Stimulated activated memory B cell treated with anti-CD40 and anti-IgM and Interleukin-4, amounts not matched to agents 10 μg/mL and 1 μg/mL and 100 μg/mL, for 72 hours (primary cell): ENCODE measurements around the gene ANKRD10.

Source experiments
- ATAC-seq: fragments of 150-1000 bp; cut with Tn5 transposase; 2 replicates; pipeline ENCODE4 v1.10.0; 2021
- H3K27ac Mint-ChIP-seq: one replicate; pipeline ENCODE4 v1.8.0; 2022; ENCODE audit warnings: mild to moderate bottlenecking, mixed read lengths
- H3K27me3 Mint-ChIP-seq: one replicate; pipeline ENCODE4 v1.8.0; 2022; ENCODE audit warnings: mixed read lengths
- H3K36me3 Mint-ChIP-seq: one replicate; pipeline ENCODE4 v1.8.0; 2022; ENCODE audit warnings: mixed read lengths
- H3K4me1 Mint-ChIP-seq: one replicate; pipeline ENCODE4 v1.8.0; 2022; ENCODE audit warnings: mixed read lengths
- H3K4me3 Mint-ChIP-seq: one replicate; pipeline ENCODE4 v1.8.0; 2022; ENCODE audit warnings: mild to moderate bottlenecking, moderate library complexity, mixed read lengths
- H3K9me3 Mint-ChIP-seq: one replicate; pipeline ENCODE4 v1.8.0; 2022; ENCODE audit warnings: mixed read lengths

The ANKRD10 gene

DNA sequence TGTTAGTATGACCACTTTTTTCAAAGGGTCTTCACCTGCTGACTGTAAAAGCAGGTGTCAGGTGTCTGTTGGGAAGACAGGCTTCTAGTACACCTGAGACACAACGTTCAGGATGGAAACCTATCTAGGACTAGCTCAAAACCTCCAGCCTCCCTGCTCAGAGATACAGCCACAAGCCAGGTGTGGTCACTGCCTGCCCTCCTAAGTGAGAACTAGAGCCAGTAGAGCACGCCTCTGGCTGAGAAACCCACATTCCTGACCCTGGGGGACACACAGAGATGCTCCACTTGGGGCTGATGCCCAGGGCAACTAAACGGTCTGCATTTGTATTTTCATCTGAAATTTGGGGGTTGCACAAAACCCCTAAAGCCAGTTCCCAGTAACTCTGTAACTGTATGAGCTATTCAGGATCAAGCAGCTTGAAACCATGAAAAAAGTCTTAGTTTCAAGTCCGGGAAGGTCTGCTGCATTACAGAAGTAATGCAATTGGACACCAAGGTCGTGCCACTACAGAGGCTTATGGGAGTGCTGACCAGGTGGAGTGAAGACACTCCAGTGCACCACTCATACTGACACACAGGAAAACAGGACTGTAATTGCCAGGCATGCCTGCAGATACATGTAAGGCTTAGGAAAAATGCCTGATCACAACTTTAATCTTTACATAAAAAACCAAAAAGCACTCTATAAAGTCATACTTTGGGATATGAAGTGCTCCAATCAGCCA is 27.8 kb downstream of the ANKRD10 start:
- H3K36me3 Mint-ChIP-seq = peaks cover under 1% of the 10 kb centered on the region
- no peak overlapping the region for H3K4me3 Mint-ChIP-seq
- ATAC-seq = no peak
- H3K4me1 Mint-ChIP-seq = peaks cover 10% of the 10 kb centered on the region
- no peaks in the 10 kb centered on the region for H3K27me3 Mint-ChIP-seq
- no peak overlapping the region for H3K27ac Mint-ChIP-seq
- no peaks in the 10 kb centered on the region for H3K9me3 Mint-ChIP-seq

DNA sequence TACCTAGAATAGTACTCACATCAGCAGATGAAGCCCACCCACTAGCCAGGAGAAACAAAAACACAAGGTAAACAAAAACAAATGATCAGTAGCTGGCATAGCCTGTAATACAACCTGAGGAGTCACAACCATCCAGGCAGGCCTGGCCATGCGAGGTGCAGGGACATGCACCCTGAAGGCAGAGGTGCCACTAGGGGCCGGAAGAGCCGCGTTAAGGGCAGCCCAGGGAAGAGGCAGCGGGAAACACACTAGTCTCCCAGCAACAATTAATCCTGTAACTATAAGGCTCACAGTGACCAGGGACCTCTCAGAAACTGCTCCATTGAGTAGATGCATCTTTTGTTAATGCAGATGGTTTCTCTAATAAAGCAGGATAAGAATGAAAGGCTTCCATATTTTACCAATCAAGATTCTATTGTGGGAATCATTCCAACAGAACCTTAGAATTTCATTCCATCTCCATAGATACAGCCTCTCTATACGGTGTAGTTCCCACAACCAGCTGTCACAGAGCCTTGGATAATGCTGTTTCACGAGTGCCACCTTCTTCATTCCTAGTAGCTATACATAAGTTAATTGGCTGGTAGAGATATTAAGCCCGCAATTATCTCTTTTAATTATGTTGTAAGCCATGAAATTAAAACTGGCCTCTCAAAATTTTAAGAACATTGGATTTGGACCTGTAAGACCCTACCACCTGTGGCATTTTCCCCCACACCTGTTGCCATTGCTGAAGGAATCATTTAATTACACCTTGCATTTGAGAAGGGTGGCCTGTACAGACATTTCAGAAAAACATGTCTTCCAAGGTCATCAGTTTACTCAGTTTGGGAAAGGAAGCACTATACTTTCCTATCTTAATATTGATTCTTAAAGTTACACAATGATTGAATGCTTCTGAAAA is 28.7 kb downstream of the ANKRD10 start:
- Mint-ChIP-seq H3K27me3 (no peaks in the 10 kb centered on the region), H3K27ac (no peak overlapping the region), H3K9me3 (no peaks in the 10 kb centered on the region), H3K4me1 (peaks cover 10% of the 10 kb centered on the region), H3K36me3 (peaks cover 5% of the 10 kb centered on the region), H3K4me3 (no peak overlapping the region)
- ATAC-seq = no peak

DNA sequence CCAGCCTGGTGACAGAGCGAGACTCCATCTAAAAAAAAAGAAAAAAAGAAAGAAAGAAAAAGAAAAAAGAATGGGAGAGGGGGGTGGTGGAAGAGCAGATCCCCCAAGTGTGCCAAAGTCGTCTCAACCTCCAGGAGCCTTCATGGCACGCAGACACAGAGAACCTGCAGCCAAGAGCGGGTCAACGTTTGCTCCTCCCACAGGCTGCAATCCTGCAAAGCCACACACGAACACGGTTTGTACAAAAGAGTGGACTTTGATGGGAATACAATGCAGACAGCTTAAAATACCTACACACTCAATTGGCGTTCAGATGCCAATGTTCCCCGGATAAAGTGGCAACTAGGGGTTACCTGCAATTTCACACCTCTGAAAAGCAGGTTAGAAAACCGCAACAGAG is 29.4 kb downstream of the ANKRD10 start:
- no peak overlapping the region for H3K4me3 Mint-ChIP-seq
- no peak overlapping the region for H3K27ac Mint-ChIP-seq
- peaks cover 5% of the 10 kb centered on the region for H3K36me3 Mint-ChIP-seq
- H3K9me3 Mint-ChIP-seq = no peaks in the 10 kb centered on the region
- ATAC-seq = no peak
- H3K4me1 Mint-ChIP-seq = peaks cover 10% of the 10 kb centered on the region
- no peaks in the 10 kb centered on the region for H3K27me3 Mint-ChIP-seq

DNA sequence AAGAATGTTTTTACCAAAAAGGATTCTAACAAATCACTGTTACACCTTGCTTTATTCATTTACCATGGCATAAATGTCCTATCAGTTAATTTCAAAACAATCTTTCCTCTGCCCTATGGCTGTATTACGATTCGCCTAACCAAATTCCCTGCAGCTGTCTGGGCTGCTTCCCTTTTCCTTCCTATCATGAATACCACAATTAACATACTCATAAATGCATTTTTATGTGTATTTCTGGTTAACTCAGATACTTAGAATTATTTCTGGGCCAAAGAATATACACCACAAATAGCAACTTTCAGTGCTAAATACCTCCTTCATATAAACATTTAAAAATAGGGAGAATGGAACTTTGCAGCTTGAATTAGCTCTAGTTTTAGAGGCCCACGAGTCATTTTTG is 30.4 kb downstream of the ANKRD10 start:
- peaks cover 10% of the 10 kb centered on the region for H3K4me1 Mint-ChIP-seq
- H3K27me3 Mint-ChIP-seq = no peaks in the 10 kb centered on the region
- H3K27ac Mint-ChIP-seq = no peak overlapping the region
- ATAC-seq = no peak
- no peak overlapping the region for H3K4me3 Mint-ChIP-seq
- H3K36me3 Mint-ChIP-seq = peaks cover 10% of the 10 kb centered on the region
- H3K9me3 Mint-ChIP-seq = no peaks in the 10 kb centered on the region

DNA sequence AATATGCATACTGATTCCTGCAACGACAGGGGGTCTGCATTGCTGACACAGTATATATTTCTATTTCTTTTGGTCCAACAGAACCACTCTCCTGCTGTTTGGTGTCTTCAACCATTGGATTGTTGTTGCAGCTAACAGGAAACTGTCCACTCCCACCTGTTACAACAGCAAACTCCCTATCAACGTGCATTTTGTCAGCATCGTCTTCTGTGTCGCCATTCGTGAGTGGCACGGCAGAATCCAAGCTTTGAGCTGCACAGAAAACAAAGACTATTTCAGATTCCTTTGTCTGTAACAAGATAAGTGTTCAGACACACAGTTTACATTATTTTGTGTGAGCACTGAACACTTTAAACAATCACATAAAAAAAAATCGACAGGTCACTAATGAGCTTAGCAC is 31.3 kb downstream of the ANKRD10 start:
- Mint-ChIP-seq H3K9me3 (no peaks in the 10 kb centered on the region), H3K27me3 (no peaks in the 10 kb centered on the region), H3K27ac (no peak overlapping the region), H3K4me1 (peaks cover 10% of the 10 kb centered on the region), H3K36me3 (peaks cover 10% of the 10 kb centered on the region), H3K4me3 (no peak overlapping the region)
- no peak for ATAC-seq

DNA sequence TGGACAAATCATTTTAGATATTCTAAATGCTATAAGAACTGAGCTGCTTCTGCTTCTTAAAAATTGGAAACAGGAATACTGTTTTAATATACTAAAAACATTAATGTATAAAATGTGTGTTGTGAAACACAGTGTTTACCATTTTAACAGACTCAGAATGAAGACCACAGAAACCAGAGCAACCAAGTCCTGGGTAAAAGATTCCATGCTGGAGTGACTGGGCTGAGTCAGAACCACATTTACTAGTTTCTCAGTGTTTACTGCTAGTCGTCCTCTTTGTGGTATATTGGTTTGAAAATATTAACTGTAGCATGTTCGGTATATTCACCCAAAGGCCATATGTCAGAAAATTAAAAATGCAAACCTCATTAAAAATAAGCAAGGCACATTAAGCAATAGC is 31.9 kb downstream of the ANKRD10 start:
- no peak overlapping the region for H3K27ac Mint-ChIP-seq
- no peak for ATAC-seq

DNA sequence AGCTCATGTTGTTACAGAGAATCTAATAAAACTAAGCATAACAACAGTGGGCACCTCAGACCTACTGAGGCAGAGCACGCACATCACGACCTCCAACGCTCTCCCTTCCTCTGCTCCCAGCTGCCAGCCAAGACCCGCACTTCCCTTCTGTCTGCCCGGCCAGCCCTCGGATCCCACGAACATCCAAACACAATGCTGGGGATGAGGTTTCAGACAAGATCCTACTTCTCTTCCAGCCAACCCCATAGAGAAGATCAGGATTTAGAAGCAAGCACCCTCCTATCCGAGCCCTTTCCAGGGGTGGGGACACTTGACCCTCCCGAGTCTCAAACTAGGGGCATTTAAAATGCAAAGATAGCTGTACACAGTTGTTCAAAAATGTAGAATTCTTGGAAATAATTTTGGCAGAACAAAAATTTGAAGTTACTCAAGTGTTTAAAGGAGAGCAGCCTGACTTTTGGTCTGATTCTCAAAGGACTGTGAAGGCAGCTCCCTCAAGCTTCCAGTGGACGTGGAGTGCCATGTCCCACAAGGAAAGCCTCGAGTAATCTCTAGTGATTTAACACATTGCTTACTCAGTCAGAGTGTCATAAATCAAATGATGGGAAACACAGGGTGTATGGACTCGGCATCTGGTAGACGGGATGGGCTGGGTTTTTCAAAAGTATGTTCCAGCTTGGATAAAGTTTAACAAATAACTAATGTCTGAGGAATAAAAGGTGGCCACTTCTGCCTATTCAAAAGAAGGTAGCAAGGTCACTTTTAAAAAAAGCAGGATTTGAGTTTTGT is 32.8 kb downstream of the ANKRD10 start:
- Mint-ChIP-seq H3K27ac (no peak overlapping the region), H3K4me3 (no peak overlapping the region), H3K9me3 (no peaks in the 10 kb centered on the region), H3K4me1 (peaks cover 10% of the 10 kb centered on the region), H3K36me3 (peaks cover 10% of the 10 kb centered on the region), H3K27me3 (no peaks in the 10 kb centered on the region)
- no peak for ATAC-seq

More for the DNA sequence above, 31.9 kb downstream of the ANKRD10 start:
- peaks cover 10% of the 10 kb centered on the region for H3K36me3 Mint-ChIP-seq
- no peak overlapping the region for H3K4me3 Mint-ChIP-seq
- no peaks in the 10 kb centered on the region for H3K27me3 Mint-ChIP-seq
- no peaks in the 10 kb centered on the region for H3K9me3 Mint-ChIP-seq
- H3K4me1 Mint-ChIP-seq = peaks cover 10% of the 10 kb centered on the region

DNA sequence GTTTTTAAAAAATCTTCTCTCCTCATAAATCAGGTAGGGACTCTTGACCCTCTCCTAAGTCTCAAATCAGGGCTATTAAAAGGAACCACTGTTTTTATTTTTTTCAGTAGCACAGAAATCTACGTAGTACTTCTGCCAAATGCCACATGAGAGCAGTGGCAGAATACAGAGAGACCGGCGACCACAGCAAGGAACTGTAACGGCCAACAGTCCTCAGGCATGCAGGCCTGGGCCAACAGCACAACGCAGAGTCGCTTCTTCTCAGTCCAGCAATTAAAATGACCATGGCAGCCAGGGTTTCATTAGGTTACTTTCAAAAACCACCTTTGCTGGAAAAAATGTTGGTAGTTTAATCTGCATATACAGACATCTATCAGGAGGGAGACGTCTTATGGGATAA is 34.2 kb downstream of the ANKRD10 start:
- Mint-ChIP-seq H3K36me3 (peaks cover 10% of the 10 kb centered on the region), H3K27me3 (no peaks in the 10 kb centered on the region), H3K4me1 (peaks cover 7% of the 10 kb centered on the region), H3K4me3 (no peak overlapping the region), H3K9me3 (no peaks in the 10 kb centered on the region), H3K27ac (no peak overlapping the region)
- no peak for ATAC-seq

DNA sequence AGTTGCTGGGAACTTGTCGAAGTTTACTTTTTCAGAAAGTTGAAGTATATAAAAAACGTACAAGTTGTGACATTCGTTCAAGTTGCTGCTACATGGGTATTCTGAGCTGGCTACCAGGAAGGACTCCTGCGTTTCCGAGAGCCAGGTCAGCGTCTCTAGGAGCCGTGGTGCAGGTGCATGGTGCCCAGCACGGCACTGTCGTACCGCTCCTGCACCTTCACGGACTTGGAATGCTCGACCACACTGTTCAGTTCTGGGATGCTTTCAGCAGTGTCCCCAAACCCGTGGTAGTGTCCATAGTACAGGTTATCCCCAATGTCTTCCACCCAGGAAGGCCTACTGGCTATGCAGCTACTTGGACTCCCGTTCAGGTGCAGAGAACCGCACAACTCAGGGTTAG is 35.4 kb downstream of the ANKRD10 start:
- Mint-ChIP-seq H3K4me3 (no peak overlapping the region), H3K27me3 (no peaks in the 10 kb centered on the region), H3K4me1 (no peaks in the 10 kb centered on the region), H3K36me3 (peaks cover 10% of the 10 kb centered on the region), H3K27ac (no peak overlapping the region), H3K9me3 (no peaks in the 10 kb centered on the region)
- no peak for ATAC-seq

DNA sequence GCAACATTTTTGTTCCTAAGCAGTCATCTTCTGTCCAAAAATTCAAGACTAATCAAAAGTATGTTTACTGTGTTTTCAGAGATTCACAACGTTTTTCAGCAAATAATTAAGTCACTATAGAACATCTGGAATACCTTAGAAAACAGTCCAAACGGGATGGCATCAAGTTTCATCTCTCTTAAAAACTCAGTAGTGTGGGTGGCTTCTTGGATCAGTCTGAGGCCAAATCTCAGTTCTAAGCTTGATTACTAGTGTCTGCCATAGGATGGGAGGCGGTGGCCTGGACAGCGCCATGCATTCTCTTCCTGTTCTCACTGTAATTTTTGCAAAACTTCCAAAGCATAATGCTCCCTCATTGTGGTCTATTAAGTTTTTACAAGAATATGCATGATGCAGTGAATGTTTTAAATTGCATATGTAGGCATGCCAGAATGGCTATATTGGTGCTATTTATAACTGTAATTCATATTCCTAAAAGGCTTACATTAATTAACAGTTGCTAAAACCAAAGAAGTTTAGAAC is 37.1 kb downstream of the ANKRD10 start:
- Mint-ChIP-seq H3K27me3 (no peaks in the 10 kb centered on the region), H3K36me3 (peaks cover 10% of the 10 kb centered on the region), H3K9me3 (no peaks in the 10 kb centered on the region), H3K4me3 (no peak overlapping the region), H3K27ac (no peak overlapping the region), H3K4me1 (no peaks in the 10 kb centered on the region)
- no peak for ATAC-seq

DNA sequence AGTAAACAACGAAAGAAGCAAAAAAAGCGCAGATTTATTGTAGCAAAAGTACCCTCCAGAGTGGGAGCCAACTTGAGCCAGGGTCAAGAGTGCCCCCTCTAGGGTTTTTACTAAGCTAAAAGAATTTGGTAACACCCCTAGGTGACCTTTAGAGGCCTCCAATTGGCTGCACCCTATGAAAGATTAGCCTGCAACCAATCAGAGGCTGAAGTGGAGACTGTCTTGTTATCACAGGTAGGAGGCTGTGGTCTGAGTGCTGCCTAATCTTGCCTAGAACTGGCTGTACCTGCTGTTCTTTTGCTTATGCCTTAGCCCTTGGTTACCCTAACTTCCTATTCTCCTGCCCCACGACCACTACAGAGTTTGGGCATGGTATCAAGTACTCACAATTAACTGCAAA is 38.3 kb downstream of the ANKRD10 start:
- no peak overlapping the region for H3K27ac Mint-ChIP-seq
- no peak for ATAC-seq

DNA sequence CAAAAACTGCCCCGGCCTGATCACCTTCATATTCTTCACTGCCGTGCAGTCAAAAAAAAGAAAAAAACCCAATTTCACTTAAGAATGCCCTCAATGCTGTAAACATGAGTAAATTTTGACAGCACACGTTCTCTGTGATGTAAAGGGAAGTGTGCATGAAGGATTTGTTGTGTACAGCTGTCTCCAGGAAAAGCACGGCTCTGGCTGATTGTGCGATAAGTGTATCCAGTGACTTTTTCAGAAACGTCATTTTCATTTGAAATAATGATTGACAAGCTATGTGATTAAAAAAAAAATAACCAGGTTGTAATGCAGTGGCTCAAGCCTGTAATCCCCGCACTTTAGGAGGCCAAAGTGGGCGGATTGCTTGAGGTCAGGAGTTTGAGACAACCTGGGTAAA is 39.6 kb downstream of the ANKRD10 start:
- no peak for ATAC-seq
- no peak overlapping the region for H3K27ac Mint-ChIP-seq
- no peaks in the 10 kb centered on the region for H3K4me1 Mint-ChIP-seq
- H3K9me3 Mint-ChIP-seq = no peaks in the 10 kb centered on the region
- peak overlapping the region; percentile 65 for H3K4me3 Mint-ChIP-seq
- peaks cover 5% of the 10 kb centered on the region for H3K36me3 Mint-ChIP-seq
- peaks cover 10% of the 10 kb centered on the region for H3K27me3 Mint-ChIP-seq

More for the DNA sequence above, 38.3 kb downstream of the ANKRD10 start:
- H3K36me3 Mint-ChIP-seq = peaks cover 5% of the 10 kb centered on the region
- H3K4me3 Mint-ChIP-seq = no peak overlapping the region
- H3K27me3 Mint-ChIP-seq = no peaks in the 10 kb centered on the region
- H3K9me3 Mint-ChIP-seq = no peaks in the 10 kb centered on the region
- no peaks in the 10 kb centered on the region for H3K4me1 Mint-ChIP-seq

DNA sequence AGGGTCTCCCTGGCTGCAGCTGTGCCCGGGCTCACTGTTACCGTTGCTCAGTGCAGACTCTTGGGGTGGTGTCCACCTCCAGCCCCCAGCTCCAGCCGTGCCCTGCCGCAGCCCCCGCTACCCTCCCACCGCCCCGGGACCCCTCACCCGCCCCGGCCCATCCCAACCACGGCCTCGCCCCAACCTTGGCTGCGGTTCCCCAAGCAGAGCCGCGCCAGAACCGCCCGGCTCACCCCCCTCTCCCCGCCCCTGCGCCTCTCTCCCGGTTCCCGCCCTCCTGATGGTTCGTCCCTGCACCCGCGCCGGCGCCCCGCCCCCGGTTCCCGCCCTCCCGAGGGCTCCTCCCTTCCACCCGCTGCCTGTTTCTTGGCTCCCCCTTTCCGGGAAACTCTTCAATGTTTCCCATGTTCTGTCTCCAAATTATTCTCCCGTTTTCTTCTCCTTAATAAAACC is 40.3 kb downstream of the ANKRD10 start:
- Mint-ChIP-seq H3K9me3 (no peaks in the 10 kb centered on the region), H3K27ac (no peak overlapping the region), H3K4me3 (peak overlapping the region; percentile 65), H3K4me1 (peaks cover 3% of the 10 kb centered on the region), H3K27me3 (peaks cover 16% of the 10 kb centered on the region), H3K36me3 (peaks cover under 1% of the 10 kb centered on the region)
- peak; percentile 49 for ATAC-seq

DNA sequence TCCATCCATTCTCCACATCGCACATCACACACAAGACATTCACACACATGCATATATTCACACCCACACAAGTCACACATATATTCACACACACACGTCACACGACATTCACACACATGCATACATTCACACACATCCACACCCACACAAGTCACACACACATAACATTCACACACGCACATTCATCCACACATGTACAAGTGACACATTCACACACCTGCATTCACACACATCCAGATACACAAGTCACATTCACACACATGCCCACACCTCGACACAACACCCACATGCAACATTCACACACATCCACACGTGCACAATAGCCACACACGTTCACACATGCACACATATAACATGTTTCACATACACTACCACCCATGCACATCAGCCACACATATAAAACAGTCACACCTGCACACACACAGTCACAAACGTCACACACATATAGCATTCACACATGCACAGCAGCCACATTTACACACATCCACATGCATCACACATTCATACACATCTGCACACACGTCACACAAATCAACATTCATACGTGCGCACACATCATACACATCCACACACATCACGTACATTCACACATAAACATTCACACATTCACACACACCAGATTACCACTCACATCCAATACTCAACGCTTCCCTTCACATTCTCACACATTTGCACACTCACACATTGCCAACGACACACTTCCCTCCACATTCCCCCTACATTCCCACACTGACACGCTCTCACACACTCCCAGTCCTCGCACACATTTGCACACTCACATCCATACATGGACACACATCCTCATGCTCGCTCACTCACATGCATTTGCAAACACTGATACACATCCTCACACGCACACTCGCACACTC is 41.0 kb downstream of the ANKRD10 start:
- peaks cover 6% of the 10 kb centered on the region for H3K4me1 Mint-ChIP-seq
- no peaks in the 10 kb centered on the region for H3K36me3 Mint-ChIP-seq
- peaks cover 21% of the 10 kb centered on the region for H3K27me3 Mint-ChIP-seq
- no peak overlapping the region for H3K4me3 Mint-ChIP-seq
- no peaks in the 10 kb centered on the region for H3K9me3 Mint-ChIP-seq
- ATAC-seq = no peak
- H3K27ac Mint-ChIP-seq = no peak overlapping the region
